Measurements from ENCODE around the gene E2F4. TPM values are rescaled to one million over a fixed set of nuclear protein-coding genes. Genes with fewer than 3 reads are reported as not detected.
A peak's percentile ranks its signal among the peaks of the same experiment; 100 is the strongest.

The E2F4 gene
- total RNA-seq, 1 donor from 2014 or later, result 66.5 TPM

GRCh38 chr16:67181346-67181745, 10.6 kb upstream of the E2F4 start:
- no peaks in the 10 kb centered on the region for H3K27me3 ChIP-seq (ENCODE audit: low read depth)
- no peaks in the 10 kb centered on the region for H3K9me3 ChIP-seq
- H3K4me3 ChIP-seq, result no peak overlapping the region
- peaks cover 70% of the 10 kb centered on the region for H3K4me1 ChIP-seq
- TF ChIP-seq, protein P1, sequence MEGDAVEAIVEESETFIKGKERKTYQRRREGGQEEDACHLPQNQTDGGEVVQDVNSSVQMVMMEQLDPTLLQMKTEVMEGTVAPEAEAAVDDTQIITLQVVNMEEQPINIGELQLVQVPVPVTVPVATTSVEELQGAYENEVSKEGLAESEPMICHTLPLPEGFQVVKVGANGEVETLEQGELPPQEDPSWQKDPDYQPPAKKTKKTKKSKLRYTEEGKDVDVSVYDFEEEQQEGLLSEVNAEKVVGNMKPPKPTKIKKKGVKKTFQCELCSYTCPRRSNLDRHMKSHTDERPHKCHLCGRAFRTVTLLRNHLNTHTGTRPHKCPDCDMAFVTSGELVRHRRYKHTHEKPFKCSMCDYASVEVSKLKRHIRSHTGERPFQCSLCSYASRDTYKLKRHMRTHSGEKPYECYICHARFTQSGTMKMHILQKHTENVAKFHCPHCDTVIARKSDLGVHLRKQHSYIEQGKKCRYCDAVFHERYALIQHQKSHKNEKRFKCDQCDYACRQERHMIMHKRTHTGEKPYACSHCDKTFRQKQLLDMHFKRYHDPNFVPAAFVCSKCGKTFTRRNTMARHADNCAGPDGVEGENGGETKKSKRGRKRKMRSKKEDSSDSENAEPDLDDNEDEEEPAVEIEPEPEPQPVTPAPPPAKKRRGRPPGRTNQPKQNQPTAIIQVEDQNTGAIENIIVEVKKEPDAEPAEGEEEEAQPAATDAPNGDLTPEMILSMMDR (IDR thresholded peaks at IDR 0.05), result no peak
- H3K36me3 ChIP-seq, result no peaks in the 10 kb centered on the region
- no peak for DNase-seq
- intact Hi-C loops (cut with DNase I), result no loop called here
- no peak overlapping the region for H3K27ac ChIP-seq
- ATAC-seq, result no peak

GRCh38 chr16:67182288-67182687, 9.7 kb upstream of the E2F4 start:
- Histone ChIP-seq H3K4me3 (no peak overlapping the region), H3K27ac (no peak overlapping the region), H3K27me3 (ENCODE audit: low read depth) (no peaks in the 10 kb centered on the region), H3K4me1 (peaks cover 61% of the 10 kb centered on the region), H3K36me3 (no peaks in the 10 kb centered on the region), H3K9me3 (no peaks in the 10 kb centered on the region)
- intact Hi-C loops (cut with DNase I), result no loop called here
- TF ChIP-seq, protein P1 (IDR thresholded peaks at IDR 0.05), result no peak
- DNase-seq, result no peak
- ATAC-seq, result no peak

DNA sequence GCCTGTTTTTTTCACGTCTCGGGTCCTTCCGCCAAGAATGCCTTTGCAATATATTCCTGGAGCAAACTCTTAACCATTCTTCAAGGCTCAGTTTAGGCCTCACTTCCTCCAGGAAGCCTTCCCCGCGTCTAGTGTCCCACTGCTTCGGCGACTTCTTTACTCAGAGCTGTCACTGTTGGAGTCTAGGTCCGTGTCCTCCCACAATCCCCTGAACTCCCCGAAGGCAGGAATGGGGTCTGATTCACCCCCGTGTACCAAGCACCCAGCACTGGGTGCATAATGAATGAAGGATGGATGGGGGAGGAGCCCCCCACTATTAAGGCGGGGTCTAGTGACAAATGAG, 8.7 kb upstream of the E2F4 start:
- ATAC-seq (no peak), DNase-seq (no peak)
- Histone ChIP-seq H3K36me3 (no peaks in the 10 kb centered on the region), H3K27me3 (ENCODE audit: low read depth) (no peaks in the 10 kb centered on the region), H3K9me3 (no peaks in the 10 kb centered on the region), H3K4me3 (peak overlapping the region; percentile 73), H3K4me1 (peaks cover 52% of the 10 kb centered on the region), H3K27ac (peak overlapping the region; percentile 94)
- TF ChIP-seq, protein P1 (IDR thresholded peaks at IDR 0.05), result no peak
- intact Hi-C loops (cut with DNase I), result no loop called here

DNA sequence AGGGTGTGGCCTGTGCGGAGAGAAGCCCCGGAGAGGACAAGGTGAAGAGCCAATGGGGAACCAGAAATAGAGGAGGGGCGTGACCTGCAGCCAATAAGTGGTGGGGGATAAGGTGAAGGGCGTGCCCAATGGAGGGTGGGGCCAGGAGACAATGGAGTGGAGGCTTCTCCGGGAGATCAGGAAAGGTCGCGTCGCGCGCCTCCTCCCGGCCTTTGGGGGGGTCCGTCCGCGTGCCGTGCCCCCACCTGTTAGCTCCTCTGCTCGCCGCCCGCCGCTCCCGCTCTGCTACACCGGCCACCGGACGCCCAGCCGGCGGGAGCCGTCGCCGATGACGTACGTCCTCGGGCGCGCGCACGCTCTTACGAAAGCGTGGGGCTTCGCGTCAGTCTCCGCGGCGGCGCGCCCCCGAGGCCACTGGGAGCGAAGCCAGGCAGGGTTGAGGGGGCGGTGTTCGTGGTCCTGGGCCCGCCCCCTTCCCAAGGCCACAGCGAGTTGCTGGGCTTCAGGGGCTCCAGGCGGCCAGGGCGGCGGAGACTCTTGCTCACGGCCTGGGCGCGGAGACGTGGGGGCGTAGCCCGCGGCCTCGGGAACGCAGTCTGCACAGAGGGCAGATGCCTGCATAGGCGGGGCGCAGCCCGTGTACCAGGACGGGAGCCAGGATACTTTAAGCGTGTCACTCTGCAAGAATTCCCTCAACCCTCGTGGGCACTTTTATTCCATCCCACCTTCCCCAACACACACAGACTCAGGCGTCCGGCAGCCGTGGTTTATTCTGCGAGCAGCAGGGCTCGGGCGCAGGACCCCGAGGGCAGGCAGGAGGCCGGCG, 8.1 kb upstream of the E2F4 start, which contains the start of gene MATCAP1:
Gene MATCAP1, minus strand, starts transcription at position 337 of the 826 bp plus-strand sequence. CDS start 3,353 bp downstream, outside the sequence.
- Histone ChIP-seq H3K4me1 (peaks cover 46% of the 10 kb centered on the region), H3K9me3 (no peaks in the 10 kb centered on the region), H3K36me3 (no peaks in the 10 kb centered on the region), H3K27ac (peak within 1 kb of the TSS; percentile 94), H3K27me3 (ENCODE audit: low read depth) (no peaks in the 10 kb centered on the region), H3K4me3 (peak within 1 kb of the TSS; percentile 73)
- intact Hi-C loops (cut with DNase I), result no loop called here
- TF ChIP-seq, protein P1 (IDR thresholded peaks at IDR 0.05), result no peak
- ATAC-seq (peak; percentile 96), DNase-seq (peak; percentile 95)

- H3K36me3 ChIP-seq, result no peaks in the 10 kb centered on the region
- peaks cover 42% of the 10 kb centered on the region for H3K4me1 ChIP-seq
- TF ChIP-seq, protein P1 (IDR thresholded peaks at IDR 0.05), result no peak
- H3K27me3 ChIP-seq (ENCODE audit: low read depth), result no peaks in the 10 kb centered on the region
- peak overlapping the region; percentile 94 for H3K27ac ChIP-seq
- DNase-seq (no peak), ATAC-seq (peak; percentile 28 to 39)
- peak overlapping the region; percentile 73 for H3K4me3 ChIP-seq
- no peaks in the 10 kb centered on the region for H3K9me3 ChIP-seq
- intact Hi-C loops (cut with DNase I), result no loop called here
Measured at GRCh38 chr16:67184453-67184994, 7.4 kb upstream of the E2F4 start.
